Measurements from ENCODE around the gene ADORA3.
"Not testable (repeated sequence)": the region's sequence is repeated elsewhere in the genome, so short reads cannot be mapped to it uniquely, and the experiment has no call there.

The ADORA3 gene

GRCh38 chr1:111503585-111504060 lies at the start of gene ADORA3, which contains the start of gene TMIGD3:
Gene ADORA3, minus strand, starts transcription at chr1:111503633. Its CDS starts 279 bp downstream, at chr1:111503354.
Gene TMIGD3, minus strand, starts transcription at chr1:111503633. Its CDS starts 279 bp downstream, at chr1:111503354.
- no peak for TF ChIP-seq CTCF (IDR thresholded peaks at IDR 0.05; ENCODE audit: insufficient read depth, low read depth, low read length, missing control alignments)
- H3K4me3 ChIP-seq (ENCODE audit: low read length), result no peak within 1 kb of the TSS
- no peak for DNase-seq (ENCODE audit: low read depth)

GRCh38 chr1:111553196-111553595 lies 49.8 kb upstream of the ADORA3 start:
- peak; percentile 94 for DNase-seq (ENCODE audit: low read depth)
- no peak overlapping the region for H3K4me3 ChIP-seq (ENCODE audit: low read length)
- TF ChIP-seq CTCF (IDR thresholded peaks at IDR 0.05; ENCODE audit: insufficient read depth, low read depth, low read length, missing control alignments), result no peak

- no peak overlapping the region for H3K4me3 ChIP-seq (ENCODE audit: low read length)
- DNase-seq (ENCODE audit: low read depth), result no peak
- no peak for TF ChIP-seq CTCF (IDR thresholded peaks at IDR 0.05; ENCODE audit: insufficient read depth, low read depth, low read length, missing control alignments)
Measured at GRCh38 chr1:111552587-111552986, 49.2 kb upstream of the ADORA3 start.

- no peak overlapping the region for H3K4me3 ChIP-seq (ENCODE audit: low read length)
- no peak for DNase-seq (ENCODE audit: low read depth)
- no peak for TF ChIP-seq CTCF (IDR thresholded peaks at IDR 0.05; ENCODE audit: insufficient read depth, low read depth, low read length, missing control alignments)
Measured at GRCh38 chr1:111551623-111552411, 48.4 kb upstream of the ADORA3 start.

GRCh38 chr1:111547786-111548185 lies 44.4 kb upstream of the ADORA3 start:
- DNase-seq (ENCODE audit: low read depth), result not testable (repeated sequence)

GRCh38 chr1:111542187-111542586 lies 38.8 kb upstream of the ADORA3 start:
- no peak overlapping the region for H3K4me3 ChIP-seq (ENCODE audit: low read length)
- no peak for DNase-seq (ENCODE audit: low read depth)
- no peak for TF ChIP-seq CTCF (IDR thresholded peaks at IDR 0.05; ENCODE audit: insufficient read depth, low read depth, low read length, missing control alignments)

More at GRCh38 chr1:111547786-111548185, 44.4 kb upstream of the ADORA3 start:
- H3K4me3 ChIP-seq (ENCODE audit: low read length), result not testable (repeated sequence)

- H3K4me3 ChIP-seq (ENCODE audit: low read length), result no peak overlapping the region
- no peak for TF ChIP-seq CTCF (IDR thresholded peaks at IDR 0.05; ENCODE audit: insufficient read depth, low read depth, low read length, missing control alignments)
- DNase-seq (ENCODE audit: low read depth), result peak; percentile 72
Measured at GRCh38 chr1:111541721-111542120, 38.3 kb upstream of the ADORA3 start.

Measured in epithelial cell of esophagus (primary cell).